NCI-H82 treated with DMSO at 0.1 percent for 48 hours (cell line): Measurements from ENCODE around the gene CYTL1.
"Not testable (repeated sequence)": the region's sequence is repeated elsewhere in the genome, so short reads cannot be mapped to it uniquely, and the experiment has no call there.

Experiments used
- DNase-seq: peaks from one replicate; lab custom pipeline; 2025; ENCODE audit not compliant: unreplicated experiment; lab: John Stamatoyannopoulos, UW

CYTL1 gene

GRCh38 chr4:5003372-5003857 lies 15.8 kb downstream of the CYTL1 start:
- DNase-seq: no peak

- DNase-seq: not testable (repeated sequence)
Observed at GRCh38 chr4:5001641-5002040, 17.6 kb downstream of the CYTL1 start.

- DNase-seq: not testable (repeated sequence)
Observed at GRCh38 chr4:4996935-4997334, 22.3 kb downstream of the CYTL1 start.

- no peak for DNase-seq
Observed at GRCh38 chr4:4995908-4996265, 23.4 kb downstream of the CYTL1 start.

- peak; percentile 17 for DNase-seq
Observed at GRCh38 chr4:4995103-4995907, 24.0 kb downstream of the CYTL1 start.

- DNase-seq: no peak
Observed at GRCh38 chr4:4994312-4995097, 24.8 kb downstream of the CYTL1 start.

- DNase-seq: no peak
Observed at GRCh38 chr4:4992833-4993232, 26.4 kb downstream of the CYTL1 start.

- DNase-seq: no peak
Observed at GRCh38 chr4:4991541-4992099, 27.6 kb downstream of the CYTL1 start.

- no peak for DNase-seq
Observed at GRCh38 chr4:4990857-4991540, 28.3 kb downstream of the CYTL1 start.

GRCh38 chr4:4990329-4990728 lies 28.9 kb downstream of the CYTL1 start:
- no peak for DNase-seq

- DNase-seq: no peak
Observed at GRCh38 chr4:4989083-4989622, 30.1 kb downstream of the CYTL1 start.

GRCh38 chr4:4987656-4988055 lies 31.6 kb downstream of the CYTL1 start:
- DNase-seq: no peak

- DNase-seq: no peak
Observed at GRCh38 chr4:4986841-4987240, 32.4 kb downstream of the CYTL1 start.

- no peak for DNase-seq
Observed at GRCh38 chr4:4985844-4986243, 33.4 kb downstream of the CYTL1 start.

GRCh38 chr4:4985036-4985435 lies 34.2 kb downstream of the CYTL1 start:
- DNase-seq: no peak

GRCh38 chr4:4984186-4984585 lies 35.1 kb downstream of the CYTL1 start:
- DNase-seq: no peak

- no peak for DNase-seq
Observed at GRCh38 chr4:4981827-4982226, 37.4 kb downstream of the CYTL1 start.

- DNase-seq: no peak
Observed at GRCh38 chr4:4981427-4981826, 37.8 kb downstream of the CYTL1 start.

GRCh38 chr4:4980621-4981230 lies 38.5 kb downstream of the CYTL1 start:
- no peak for DNase-seq

- DNase-seq: no peak
Observed at GRCh38 chr4:4979971-4980370, 39.3 kb downstream of the CYTL1 start.

- no peak for DNase-seq
Observed at GRCh38 chr4:4974727-4975126, 44.5 kb downstream of the CYTL1 start.
